HG03280 (cell line): ENCODE results near the gene PI4K2A.
A peak's percentile ranks its signal among the peaks of the same experiment; 100 is the strongest.
"Not testable (repeated sequence)": the region's sequence is repeated elsewhere in the genome, so short reads cannot be mapped to it uniquely, and the experiment has no call there.

ENCODE experiments used
- ATAC-seq: cut with Tn5 transposase; IDR thresholded peaks from one replicate; pipeline ENCODE4 v1.9.1; 2021; ENCODE audit warnings: mild to moderate bottlenecking, moderate library complexity; ENCODE audit not compliant: unreplicated experiment

The PI4K2A gene

DNA sequence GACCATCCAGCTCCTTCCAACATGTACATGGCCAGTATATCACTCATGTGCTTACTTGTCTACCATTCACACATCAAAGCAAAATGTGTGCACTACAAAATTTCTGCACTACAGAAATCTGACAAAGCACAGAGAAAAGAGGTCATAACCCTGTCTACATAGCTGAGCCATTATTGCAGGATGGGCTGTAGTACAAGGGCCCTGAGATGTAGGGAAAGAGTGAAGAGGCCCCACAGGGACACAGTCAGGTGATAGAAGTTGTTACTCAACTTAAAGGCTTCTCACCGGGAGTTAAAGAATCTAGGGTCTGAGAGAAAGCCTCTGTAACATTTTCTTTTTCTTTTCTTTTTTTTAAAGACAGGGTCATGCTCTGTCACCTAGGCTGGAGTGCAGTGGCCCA lies 29.1 kb downstream of the PI4K2A start:
- ATAC-seq, result no peak

DNA sequence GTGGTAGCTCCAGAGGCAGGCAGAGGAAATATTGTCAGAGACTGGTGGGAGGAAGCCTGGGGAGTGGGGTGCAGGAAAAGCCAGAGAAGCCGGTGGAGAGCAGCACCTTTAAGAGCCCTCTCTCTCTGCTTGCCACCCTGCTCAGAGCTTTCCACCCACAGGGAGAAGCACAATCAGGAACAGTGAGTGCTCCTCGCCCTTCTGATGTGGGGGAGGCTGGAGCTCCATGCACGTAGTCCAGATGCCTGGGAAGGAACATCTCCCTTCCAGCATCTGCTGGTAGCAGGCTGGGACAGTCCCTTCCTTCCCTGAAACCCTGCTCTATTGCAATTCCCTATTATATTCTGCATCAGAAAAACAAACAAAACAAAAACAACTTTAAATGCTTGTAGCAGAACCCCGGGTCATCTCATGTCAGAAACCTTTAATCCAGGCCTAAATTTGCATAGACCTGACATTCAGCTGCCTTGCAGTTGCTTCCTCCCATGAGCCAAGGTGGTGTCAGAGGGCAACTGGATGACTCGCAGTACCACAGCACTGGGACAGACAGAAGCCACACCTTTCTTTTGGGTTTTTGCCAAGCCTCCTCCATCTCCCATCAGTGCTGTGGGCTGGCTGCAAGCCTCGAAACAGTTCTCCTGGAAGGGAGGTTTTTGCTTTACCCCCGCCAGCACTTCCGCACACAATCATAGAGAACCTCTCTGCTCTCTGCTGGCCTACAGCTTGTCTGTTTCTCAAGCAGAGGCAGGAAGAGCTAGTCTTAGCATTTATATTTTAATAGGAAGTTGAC lies 33.5 kb downstream of the PI4K2A start:
- ATAC-seq, result no peak

DNA sequence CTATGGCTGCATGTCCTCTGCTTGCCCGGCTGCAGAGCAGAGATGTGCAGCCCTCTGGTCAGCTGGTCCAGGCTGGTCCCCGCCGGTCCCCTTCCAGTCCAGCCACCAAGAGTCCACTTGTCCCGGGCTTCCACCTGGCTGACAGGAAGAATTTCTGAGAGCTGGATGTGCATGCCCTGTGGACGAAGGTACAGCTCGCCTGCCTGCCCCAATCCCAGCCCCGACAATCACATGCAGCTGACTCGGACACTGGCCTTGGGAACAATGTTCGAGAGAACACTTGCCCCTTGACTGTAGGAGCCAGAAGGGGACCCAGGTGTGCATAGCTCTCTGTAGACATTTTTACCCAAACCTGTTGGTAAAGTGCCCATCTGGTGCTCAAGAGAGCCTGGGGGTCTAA lies 34.8 kb downstream of the PI4K2A start:
- ATAC-seq, result no peak

DNA sequence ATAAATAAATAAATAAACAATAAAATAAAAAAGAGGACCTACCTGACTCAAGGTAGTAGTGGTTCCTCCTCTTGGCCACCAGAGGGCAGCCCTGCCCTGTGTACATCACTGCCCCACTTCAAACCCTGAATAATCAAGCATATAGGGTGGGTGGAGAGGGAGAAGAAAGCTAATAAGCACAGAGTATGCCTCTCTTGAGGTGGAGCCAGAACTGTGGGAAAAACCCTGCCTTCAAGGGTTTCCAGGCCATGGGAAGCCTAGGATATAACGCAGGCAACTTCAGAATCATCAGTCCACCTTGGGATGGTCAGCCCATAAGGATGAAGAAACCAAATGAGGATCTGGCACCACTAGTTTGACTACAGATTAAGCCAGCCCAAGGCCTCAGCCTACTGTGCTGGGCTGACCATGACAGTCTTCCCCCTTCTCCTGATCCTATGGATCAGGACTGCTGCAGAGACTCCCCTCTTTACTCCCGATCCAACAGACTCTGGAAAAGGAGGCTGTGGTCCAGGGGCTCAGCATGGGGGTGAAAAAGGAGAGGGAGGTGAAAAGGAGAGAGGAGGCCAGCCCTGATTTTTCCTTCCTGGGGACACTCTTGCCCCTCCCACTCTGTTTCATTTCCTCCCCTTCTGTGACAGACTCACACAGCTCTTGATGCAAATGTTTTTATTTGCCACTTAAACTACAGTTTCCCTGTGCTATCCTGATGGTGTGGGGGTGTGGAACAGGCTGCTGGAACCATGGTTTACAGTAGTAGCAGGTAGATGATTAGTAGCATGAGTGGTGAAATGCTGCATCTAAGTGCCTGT lies 36.5 kb downstream of the PI4K2A start:
- ATAC-seq, result peak; percentile 68

DNA sequence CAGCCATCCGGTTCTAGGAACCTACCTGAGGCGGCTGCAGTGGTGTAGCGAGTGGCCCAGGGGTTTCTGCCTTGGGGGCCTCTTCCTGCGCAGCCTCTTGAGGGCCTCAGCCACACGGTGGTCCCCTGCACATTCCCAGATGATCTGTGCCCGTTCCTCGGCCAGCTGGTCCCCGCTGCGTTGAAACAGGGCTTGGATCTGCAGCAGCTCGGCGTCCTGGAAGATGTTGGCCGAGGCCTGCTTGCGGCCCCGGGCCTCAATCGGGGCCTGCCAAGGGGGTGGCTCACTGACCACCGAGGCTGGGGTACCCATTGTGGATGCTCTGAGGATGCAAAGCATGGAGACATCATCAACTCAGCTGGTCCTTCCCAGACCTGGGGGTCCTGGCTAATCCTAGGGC lies 39.1 kb downstream of the PI4K2A start:
- no peak for ATAC-seq

DNA sequence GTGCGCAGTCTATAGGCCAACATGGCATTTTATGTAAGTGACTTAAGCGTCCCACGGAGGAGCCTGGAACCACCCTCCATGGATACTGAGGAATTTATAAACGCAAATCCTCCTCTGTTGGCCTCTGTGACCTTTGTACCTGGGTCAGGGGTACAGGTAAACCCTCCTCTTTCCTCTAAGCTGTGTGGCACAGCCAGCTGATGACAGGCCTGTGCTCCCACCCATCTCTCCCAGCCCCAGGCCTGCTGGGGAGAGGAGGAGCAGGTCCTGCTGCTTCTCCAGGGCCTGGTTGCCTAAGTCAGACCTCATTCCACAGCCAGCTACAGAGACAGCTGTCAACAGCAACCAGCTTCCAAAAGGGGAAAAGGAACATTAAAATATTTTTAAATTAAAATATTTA lies 41.6 kb downstream of the PI4K2A start:
- no peak for ATAC-seq

DNA sequence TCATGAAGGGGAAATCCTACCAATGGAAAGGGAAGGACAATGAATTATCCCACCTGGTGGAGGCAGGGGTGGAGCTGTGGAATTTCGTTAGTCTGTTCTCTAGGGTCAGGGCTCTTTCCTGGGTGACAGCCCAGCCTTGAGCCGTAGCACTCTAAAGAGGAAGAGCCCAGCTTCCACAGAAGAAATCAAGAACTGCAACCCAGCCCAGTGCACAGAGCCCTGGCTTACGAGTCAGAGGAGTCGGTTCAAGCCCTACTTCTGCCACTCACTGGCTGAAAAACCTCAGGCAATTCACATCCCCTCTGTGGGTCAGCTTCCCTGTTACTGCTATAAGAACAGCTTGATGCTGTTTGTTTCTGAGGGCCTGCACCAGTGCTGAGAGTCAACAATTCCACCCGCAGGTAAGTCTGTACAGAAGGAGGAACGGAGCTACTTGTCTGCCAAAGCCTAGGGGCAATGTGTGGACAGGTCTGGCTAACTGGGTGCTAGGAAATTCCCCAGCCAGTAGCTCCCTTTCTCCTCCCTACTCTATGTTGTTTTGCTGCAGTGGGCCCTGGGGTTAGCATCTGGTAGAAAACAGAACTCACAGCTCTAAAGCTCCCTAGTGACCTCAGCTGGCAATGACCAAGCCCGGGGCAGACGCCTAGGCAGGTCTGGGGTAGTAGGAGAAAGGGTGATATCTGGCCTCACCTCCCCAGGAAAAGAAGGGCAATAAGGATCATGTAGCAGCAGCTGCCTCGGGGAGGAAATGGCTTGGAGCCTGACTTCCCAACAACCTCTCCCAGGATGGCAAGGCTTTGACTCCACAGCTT lies 43.3 kb downstream of the PI4K2A start:
- no peak for ATAC-seq

DNA sequence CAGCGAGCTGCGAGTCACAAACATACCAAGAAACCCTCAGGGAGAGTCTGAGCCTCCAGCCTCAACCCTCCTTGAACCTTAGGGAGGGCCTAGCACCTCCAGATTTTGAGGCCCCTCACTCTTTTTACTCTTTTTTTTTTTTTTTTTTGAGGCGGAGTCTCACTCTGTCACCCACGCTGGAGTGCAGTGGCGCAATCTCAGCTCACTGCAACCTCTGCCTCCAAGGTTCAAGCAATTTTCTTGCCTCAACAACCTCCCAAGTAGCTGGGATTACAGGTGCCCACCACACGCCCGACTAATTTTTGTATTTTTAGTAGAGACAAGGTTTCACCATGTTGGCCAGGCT lies 43.9 kb downstream of the PI4K2A start:
- ATAC-seq, result not testable (repeated sequence)

DNA sequence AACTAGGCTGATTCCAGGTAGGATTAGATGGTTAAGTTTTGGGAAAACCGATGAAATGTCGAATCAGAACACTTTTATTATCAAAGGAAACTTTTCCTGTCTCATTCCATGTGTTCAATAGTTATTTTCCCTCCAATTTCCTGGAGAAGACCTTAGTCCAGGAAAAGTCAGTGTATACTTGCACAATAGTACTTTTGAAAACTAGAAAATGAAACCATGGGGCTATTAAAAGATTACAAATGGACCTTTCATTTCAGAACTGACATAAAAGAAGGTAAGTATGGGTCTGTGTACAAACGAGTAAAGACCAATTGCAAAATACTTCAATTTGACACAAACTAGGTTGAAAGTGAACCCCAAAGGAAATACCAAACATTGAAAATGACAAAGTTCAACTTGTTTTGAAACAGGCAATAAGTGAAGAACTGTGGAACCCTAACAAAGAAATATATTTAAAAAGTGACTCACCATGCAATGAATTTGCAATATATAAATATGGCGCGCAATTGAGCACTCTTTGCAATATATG lies 44.5 kb downstream of the PI4K2A start:
- ATAC-seq, result no peak

DNA sequence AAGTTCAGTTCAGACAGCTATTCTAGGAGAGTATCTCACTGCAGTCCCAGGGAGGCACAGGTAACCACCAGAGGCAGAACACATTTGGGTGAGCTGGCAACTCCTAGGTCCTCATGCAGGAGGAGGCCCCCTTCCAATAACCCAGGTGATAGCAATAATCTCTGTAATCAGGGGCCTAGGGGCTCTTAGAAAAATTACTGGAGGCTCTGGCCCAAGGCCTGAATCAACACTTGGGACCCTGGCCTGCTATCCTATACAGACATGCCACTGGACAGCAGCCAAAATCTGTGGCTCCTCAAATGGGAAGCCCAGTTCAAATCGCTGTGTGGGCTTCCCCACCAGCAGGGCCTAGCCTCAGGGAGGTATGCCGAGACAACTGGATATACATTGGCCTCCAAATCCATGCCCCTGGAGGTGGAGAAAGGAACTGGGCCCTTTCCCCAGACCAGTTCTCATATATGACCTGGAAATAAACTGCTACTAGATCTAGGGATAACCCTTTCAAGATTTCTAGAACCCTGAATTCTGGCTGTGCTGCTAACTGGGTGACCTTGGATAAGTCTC lies 45.0 kb downstream of the PI4K2A start:
- no peak for ATAC-seq

DNA sequence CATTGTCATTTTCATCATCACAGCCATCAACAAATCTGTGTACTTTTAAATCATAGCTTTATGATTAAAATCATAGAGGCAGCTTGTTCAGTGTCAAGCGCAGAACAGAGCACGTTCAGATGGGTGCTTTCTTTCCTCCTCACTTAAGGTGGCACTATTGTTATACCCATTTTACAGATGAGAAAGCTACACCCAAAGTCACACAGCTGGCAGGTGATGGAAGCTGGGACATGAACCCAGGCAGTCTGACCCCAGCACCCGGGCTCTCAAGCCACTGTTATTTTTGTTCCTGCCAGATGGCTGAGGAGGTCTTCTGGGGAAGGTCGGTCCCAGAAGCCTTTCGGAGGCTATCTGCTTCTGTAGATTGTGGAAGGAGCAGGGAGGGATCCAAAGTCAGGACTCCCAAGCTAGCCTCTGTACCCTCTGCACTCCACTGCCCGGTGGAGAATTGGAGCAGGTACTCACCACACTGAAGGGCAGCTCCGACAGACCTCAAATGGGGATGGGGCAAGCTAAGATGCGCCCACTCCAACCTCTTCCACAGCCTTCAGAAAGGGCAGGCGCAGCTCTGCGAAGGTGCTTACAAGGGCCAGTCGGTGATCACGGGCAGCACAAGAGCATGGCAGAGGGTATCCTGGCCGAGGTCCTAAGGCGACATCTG lies 46.0 kb downstream of the PI4K2A start:
- ATAC-seq, result peak; percentile 8

DNA sequence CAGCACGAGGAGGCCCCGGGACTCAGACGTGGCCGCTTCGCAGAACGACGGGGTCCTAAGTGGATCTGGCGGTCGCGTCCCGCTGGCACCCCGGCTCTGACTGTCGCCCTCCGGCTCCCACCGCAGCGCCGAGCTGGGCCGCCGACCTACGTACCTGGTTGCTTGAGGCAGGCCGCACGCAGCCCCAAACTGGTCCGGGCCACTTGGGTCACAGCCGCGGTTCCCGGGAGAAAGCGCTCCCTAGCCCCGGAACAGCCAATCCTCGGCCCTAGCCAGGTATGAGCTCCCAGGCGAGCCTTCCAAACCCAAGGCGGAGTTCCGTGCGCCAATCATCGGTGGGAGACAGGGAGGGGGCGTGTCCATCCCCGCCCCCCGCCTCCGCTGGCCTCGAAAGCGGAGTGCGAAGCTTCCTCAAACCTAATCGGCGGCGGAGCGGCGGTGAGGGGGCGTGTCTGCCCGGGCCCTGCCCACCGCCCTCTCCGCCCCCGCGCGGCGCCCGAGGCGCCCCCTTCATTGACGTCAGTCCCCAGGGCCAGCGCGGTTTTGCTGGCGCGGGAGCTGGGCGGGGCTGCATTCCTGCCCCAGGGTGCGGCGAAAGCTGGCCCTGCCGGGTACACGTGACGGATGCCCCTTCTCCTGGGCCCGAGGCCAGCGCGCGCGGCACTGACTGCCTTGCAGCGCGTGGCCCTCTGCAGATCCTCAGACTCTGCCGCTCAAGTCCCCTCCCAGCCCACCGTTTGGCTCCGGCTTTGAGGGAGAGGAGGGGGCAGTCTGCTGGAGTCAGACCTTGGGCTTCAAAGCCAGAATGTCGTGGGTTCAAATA lies 46.7 kb downstream of the PI4K2A start, which contains the start of gene AVPI1:
Gene AVPI1, minus strand, starts transcription at position 280 of the 823 bp plus-strand sequence. CDS start 7,336 bp downstream, outside the sequence.
- peak; percentile 89 for ATAC-seq

DNA sequence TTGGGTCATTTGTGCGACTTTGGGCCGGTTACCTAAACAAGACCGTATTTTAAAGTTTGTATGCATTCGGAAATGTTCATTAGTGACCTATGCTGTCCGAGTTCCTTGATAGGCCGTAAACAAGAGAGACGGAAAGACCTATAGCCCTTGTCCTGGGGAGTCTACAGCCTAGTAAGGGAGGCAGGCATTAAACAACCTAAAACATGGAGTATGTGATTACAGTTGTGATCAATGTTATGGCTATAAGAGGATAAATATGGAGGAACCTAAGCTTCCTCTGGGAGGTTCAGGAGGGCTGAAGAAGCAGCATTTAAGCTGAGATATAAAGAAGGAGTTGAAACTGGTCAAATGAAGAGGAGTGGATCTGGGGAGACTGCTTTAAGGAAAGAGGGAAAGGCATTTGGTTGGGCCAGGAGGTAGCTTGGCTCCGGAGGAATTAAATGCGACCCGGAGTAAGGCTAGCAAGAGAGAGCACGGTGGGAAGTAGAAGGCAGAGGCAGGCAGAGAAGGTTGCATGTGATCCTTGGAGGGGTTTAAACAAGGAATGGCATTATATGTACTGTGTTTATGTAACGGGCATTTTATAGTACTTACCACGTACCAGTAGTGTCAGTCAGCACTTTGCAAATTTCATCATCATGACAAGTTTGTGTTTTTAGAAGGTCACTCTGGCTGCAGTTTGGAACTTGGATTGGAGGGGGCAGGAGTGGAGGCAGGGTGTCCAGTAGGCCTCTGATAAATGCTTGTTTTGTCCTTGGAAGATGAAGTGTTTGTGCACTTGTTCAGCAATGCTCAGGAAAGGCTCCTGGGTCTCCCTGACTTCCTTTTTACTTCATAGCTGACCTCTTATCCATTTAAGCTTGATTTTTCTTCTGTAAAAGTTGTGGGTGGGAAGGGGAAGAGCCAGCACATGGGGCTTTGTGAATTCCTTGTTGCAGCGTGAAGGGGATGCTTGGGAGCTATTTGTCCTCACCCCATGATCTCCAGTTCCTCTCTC lies 47.6 kb downstream of the PI4K2A start:
- no peak for ATAC-seq

DNA sequence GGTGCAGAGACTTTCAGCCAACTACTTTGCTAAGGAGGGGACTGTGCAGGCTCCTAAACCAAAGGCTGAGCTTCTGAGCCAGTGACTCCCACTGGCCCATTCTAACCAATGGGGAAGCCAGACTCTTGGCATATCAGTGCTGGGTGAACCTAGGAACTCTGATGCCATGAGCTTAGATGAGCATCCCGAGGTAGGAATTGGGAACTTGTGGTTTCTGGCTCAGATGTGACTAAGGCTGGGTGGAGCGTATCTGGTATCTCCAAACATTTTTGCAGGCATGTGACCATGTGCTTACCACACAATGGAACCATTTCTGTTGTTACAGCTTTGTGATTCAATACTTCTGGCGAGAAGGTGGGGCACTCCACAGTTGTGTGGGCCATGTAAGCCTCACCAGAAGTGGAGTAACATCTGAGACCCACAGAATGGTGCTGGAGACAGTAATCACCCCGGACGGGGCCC lies 49.1 kb downstream of the PI4K2A start:
- no peak for ATAC-seq

DNA sequence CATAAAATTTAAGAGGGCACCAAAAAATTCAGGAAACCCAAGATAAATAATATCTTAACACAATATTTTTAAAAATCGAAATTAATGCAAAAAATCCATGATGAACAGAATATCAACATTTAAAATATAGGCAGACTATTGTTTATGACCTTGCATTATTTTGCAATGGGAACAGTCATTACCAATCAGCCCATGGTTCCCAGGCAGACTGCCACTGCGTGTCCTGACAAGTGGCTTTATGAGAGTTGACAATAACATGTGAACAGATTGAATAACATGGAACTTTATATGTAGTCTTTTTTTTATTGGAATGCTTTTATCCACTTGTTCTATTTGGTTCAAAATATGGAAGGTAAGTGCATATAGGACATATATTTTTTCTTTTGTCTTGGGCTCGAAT lies 49.7 kb downstream of the PI4K2A start:
- no peak for ATAC-seq

DNA sequence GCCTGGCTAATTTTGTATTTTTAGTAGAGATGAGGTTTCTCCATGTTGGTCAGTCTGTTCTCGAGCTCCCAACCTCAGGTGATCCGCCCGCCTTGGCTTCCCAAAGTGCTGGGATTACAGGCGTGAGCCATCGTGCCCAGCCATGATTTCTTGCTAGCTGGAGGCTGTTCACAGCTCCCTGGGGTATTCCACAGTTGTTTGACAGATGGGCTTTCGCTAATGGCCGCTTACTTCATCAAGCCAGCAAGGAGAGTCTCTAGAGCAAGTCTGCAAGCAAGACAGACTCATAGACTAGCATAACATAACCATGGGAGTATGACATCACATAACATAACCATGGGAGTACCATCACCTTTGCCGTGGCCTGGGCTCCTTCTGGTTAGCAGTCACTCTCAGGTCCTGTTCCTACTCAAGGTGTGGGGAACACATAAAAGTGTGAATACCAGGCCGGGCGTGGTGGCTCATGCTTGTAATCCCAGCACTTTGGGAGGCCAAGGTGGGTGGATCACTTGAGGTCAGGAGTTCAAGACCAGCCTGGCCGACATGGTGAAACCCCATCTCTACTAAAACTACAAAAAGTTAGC lies 57.7 kb downstream of the PI4K2A start:
- ATAC-seq, result not testable (repeated sequence)

DNA sequence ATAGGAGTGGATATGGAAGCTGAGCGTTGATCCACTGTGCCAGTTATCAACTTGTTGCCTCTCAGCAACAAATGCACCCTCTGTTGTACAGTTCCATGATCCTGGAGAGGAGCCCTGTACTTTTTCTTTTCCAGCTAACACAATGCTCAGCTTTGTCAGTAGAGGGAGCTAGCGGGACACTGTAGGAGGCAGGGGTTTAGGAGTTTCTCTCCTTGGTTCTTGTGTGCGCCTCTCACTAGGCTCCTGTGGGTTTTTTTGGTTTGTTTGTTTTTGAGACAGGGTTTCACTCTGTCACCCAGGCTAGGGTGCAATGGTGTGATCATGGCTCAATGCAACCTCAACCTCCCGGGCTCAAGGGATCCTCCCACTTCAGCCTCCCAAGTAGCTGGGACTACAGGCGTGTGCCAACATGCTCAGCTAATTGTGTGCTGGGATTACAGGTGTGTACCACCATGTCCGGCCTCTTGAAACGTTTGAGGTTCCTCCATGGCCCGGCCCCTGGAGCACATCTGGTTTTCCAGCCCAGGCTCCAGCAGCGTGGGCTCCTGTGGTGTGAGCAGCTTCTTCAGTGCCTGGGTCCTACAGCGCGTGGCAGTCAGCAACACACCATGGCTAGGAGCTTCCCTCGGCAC lies 61.1 kb downstream of the PI4K2A start:
- ATAC-seq, result peak; percentile 78
